Kidney glomerular epithelial cell (primary cell): ENCODE results near the gene COL19A1.

Experiments used
- DNase-seq: peaks from one replicate; lab custom pipeline; 2025; lab: John Stamatoyannopoulos, UW

Gene COL19A1

DNA sequence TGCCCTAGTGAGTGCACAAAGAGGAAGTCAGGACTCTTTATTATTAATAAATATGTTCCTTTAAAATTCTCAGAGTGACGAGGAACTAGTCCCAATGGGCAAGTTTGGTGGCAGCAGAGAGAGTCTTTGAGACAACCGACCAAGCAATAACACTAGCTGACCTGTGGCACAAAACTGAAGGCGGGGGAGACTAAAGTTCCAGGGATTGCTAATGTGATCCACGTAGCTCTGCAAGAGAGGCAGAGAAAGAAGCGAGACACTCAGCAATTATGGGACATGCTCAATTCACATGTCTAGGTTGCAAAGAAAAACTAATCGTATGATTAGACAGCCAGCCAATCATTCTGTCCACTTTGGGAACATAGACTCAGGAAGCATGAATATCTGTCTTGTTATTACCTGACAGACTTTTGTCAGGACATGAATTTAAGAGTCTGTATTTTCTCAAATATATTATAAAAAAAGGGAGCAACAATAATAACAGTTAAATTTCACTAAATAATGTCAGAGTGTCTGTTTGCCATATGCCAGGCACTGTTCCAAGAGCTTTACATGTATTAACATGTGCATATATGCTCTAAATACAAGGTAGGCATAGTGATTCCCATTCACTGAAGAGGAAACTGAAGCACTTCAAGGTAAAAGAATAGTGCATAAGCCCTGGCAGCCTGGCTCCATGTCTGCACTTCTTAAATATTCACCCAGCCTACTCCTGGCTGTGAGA is 355.5 kb downstream of the COL19A1 start:
- no peak for DNase-seq

DNA sequence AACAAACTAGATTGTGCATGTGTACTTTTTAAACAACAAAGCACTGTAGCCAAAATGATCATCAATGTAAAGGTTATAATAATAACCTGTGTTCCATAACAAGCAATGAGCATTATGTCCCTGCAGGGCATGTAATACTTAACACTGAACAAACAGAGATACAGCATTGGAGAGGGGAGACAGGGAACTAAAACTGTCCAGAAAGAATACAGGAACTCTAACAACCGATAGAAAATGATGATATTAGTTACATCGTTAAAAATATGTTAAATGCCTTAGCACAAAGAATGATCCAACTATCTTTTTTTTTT is 356.0 kb downstream of the COL19A1 start:
- DNase-seq, result no peak

DNA sequence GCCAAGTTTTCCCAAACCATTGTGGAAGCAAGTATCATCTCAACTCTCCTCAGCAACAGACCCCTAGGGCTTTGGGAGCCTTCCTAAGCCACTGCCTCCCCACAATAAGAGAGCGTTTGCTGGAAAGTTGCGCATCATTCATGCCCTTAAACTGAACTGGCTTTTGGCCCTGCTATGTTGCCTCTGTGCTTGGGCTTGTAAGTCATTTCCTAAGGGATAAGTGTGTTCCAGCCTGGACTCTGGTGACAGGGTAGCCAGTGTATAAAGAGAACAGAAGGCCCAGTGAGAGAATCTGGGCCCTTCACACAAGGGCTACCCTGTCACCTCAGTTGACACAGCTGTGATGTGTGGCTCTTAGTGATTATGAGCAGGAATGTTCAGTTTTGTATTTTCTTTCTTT is 358.7 kb downstream of the COL19A1 start:
- DNase-seq, result no peak

- no peak for DNase-seq
These were observed 365.0 kb downstream of the COL19A1 start for GRCh38 chr6:70231311-70231710.

DNA sequence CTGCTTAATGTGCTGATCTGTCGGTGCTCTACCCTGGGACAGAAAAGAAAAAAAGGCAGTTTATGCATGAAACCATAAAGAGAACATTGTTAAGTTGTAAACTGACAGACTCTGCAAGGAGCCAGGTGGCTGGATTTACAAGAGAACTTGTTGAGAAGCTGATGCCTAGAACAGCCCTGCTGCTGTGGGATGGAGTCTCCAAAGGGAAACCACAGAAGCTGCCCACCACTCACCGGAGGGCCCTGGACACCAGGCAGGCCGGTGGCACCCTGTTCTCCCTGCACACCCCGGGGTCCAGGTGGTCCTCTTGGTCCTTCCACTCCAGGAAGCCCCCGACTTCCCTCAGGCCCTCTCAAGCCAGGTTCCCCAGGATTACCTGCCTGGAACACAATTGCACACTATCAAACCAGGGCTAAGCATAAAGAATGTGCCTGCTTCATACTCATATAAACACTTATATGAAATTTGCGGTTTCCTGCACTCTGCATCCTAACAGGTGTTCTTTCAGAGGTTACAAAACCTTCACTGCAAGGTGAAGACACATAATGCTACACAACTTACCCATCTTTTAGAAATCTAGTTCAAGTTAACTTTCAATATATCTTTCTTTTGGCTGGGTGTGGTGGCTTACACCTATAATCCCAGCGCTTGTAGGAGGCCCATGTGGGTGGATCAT is 368.3 kb downstream of the COL19A1 start:
- no peak for DNase-seq

- DNase-seq, result no peak
These were observed 370.0 kb downstream of the COL19A1 start for GRCh38 chr6:70236343-70236742.

DNA sequence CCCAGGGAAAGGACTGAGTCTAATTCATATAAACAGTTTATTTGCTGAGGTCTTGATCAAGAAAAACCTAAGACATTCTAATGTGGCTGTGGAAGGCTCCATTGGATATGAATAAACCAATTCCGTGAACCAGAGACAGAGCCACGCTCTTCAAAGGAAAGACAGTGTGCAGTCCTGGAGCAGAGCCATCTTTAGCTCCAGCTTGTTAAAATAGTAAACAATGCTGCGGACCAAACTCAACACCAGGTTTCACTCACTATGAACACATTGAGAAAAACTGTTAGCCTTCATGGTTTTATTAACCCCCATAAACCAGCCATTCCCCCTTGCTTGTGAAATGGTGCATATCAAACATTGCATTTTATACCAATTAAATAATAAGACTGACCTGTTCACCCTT is 374.7 kb downstream of the COL19A1 start:
- no peak for DNase-seq

DNA sequence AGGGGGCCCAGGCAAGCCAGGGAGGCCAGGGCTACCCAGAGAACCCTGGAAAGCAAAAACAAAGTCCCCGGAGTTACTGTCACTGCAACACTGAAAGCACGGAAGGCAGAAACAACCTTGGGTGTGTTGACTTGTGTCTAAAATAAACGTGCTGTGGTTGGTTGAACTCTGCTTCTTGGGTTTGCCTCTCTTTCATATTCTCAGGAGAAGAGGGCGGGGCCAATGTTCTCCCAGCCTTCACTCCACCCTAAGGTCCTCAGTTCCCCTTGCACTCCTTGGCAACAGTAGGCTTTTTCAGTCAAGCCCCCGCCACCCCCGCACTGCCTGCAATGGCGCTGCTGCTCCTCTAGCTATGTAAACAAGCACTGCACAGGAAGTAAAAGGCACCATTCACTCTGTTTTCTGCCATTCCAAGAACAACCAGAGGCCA is 375.6 kb downstream of the COL19A1 start:
- no peak for DNase-seq

GRCh38 chr6:70246118-70246517 is 379.8 kb downstream of the COL19A1 start:
- DNase-seq, result no peak

DNA sequence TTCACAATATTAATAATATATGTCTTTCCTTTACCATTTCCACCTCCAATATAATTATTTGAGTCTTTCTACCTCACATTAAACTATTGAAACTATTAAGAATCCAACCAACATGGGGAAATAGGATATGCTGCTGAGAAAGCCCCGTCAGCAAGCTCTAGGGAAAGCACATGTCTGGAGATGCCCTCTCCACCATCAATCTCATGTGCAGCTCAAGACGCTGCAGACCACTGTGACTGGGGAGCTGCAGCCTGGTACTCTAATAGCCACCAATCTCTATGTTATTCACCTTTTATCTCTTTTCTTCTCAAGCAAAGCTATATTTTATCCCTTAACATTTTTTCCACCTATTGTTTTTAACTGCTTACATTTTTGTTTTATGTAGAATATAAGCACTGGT is 386.2 kb downstream of the COL19A1 start:
- DNase-seq, result no peak

- DNase-seq, result no peak
These were observed 387.6 kb downstream of the COL19A1 start for GRCh38 chr6:70253923-70254322.

DNA sequence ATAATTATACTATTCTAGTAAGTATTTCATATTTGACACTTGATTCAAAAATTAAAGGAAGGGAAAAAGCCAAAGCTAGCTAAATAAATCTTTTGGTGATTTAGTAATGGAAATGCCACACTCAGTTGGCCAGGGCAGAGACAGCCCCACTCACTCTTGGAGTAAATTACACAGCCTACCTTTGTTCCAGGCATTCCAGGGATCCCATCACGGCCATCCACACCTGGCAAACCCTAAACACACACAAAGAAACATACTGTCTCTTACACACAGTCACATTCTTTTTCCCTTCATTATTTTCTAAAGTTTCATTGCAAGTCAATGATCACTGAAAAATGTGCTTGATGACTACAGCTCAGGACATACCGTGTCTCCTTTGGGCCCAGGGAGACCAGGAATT is 388.4 kb downstream of the COL19A1 start:
- DNase-seq, result no peak

- no peak for DNase-seq
These were observed 391.5 kb downstream of the COL19A1 start for GRCh38 chr6:70257768-70258273.

DNA sequence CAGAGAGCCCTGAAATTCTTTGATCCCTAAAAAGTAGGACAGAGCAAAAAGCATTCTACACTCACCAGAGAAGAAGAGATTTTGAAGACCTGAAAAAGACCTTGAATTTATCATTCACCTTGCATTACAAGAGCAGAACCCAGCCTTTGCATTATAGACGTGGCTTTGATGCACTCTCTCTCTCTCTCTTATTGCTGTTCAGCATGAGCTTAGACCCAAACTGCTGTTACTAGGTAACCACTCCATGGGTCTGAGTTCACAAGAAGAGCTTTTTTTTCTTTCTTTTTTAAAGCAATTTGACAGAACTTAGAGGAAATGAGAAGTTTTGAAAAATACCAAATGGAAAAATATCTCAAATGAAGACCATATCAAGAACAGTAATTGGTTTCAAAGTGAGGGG is 392.1 kb downstream of the COL19A1 start:
- DNase-seq, result no peak
